Thyroid gland (tissue), 4 donors: ENCODE data around the gene TRIM39.

Experiments
- CTCF ChIP-seq, 6 experiments: fragments of 200-600 bp in 3 of 6; fragments of 450-650 bp in 3 of 6; sonication (generic) in 3 of 6; IDR thresholded peaks; one replicate each; pipeline ENCODE4 v1.5.1; 2016 to 2019; ENCODE audit warnings: antibody characterized with exemption in 6 of 6, mild to moderate bottlenecking in 2 of 6, inconsistent platforms in 1 of 6, moderate library complexity in 1 of 6
- POLR2A ChIP-seq, 2 donors: fragments of 450-650 bp; IDR thresholded peaks; one replicate each; pipeline ENCODE4 v1.6.1; 2017; ENCODE audit warnings: antibody characterized with exemption in 2 of 2, mild to moderate bottlenecking in 2 of 2, moderate library complexity in 1 of 2

GRCh38 chr6:30311101-30311500 is 15.6 kb upstream of the TRIM39 start:
- no peak for TF ChIP-seq CTCF (IDR thresholded peaks at IDR 0.05)
- TF ChIP-seq POLR2A (IDR thresholded peaks at IDR 0.05) = no peak
